K562 (cell line): ENCODE results near the gene RHEB. TPM values are rescaled to one million over a fixed set of nuclear protein-coding genes. Genes with fewer than 3 reads are reported as not detected.

Source experiments
- L3MBTL2 ChIP-seq: fragments of 450-650 bp; IDR thresholded peaks from 2 replicates; pipeline ENCODE4 v1.6.1; 2016; ENCODE audit warnings: mild to moderate bottlenecking, moderate library complexity
- MAFK ChIP-seq: IDR thresholded peaks from 2 replicates; pipeline ENCODE4 v1.6.1; 2011; ENCODE audit warnings: low read length, improper control_type of control experiment
- MBD2 ChIP-seq: sonication (generic); IDR thresholded peaks from 2 replicates; pipeline ENCODE4 v1.6.1; 2016; ENCODE audit warnings: low read depth, borderline replicate concordance
- MITF ChIP-seq: IDR thresholded peaks from 2 replicates; pipeline ENCODE4 v1.6.1; 2014; ENCODE audit warnings: antibody characterized with exemption
- NEUROD1 ChIP-seq: fragments of 150-350 bp; IDR thresholded peaks from 2 replicates; pipeline ENCODE4 v1.6.1; 2014; ENCODE audit warnings: borderline replicate concordance, low read length, low read depth; ENCODE audit not compliant: partially characterized antibody
- NFE2L1 ChIP-seq: fragments of 450-650 bp; IDR thresholded peaks from 2 replicates; pipeline ENCODE4 v1.6.1; 2016; ENCODE audit warnings: missing genetic modification characterization, low read depth, mild to moderate bottlenecking, missing compliant biosample characterization, moderate library complexity, borderline replicate concordance
- REST ChIP-seq, 2 experiments: fragments of 450-650 bp; formaldehyde crosslinking in 1 of 2; IDR thresholded peaks; 2 replicates each; pipeline versions ENCODE4 v1.4.0 to v1.6.1; 2014 to 2020; ENCODE audit warnings: mild to moderate bottlenecking in 2 of 2, borderline replicate concordance in 1 of 2, low read depth in 1 of 2
- SAFB2 ChIP-seq: fragments of 200-400 bp; formaldehyde crosslinking; IDR thresholded peaks from 2 replicates; pipeline ENCODE4 v1.6.1; 2018; ENCODE audit warnings: borderline replicate concordance, low read length, low read depth, moderate library complexity; ENCODE audit not compliant: severe bottlenecking
- SNRNP70 ChIP-seq: fragments of 200-400 bp; formaldehyde crosslinking; optimal IDR thresholded peaks from 2 replicates; pipeline ENCODE3; 2017; ENCODE audit warnings: low read depth, low read length
- polyA plus RNA-seq, 8 experiments: library from polyadenylated mRNA; depleted of rRNA in 4 of 8; stranded (reverse) in 5 of 8; unstranded in 3 of 8; fragments of >200 nt; fragmentation: Nextera tagmentation in 2 of 8; fragmentation: Illumina TruSeq in 1 of 8; extraction: Ambion mirVana in 2 of 8; extraction: Trizol in 1 of 8; gene quantifications; 2 replicates each; pipeline versions ENCODE4 v1.2.1 to v1.2.3, GENCODE V29; 2011 to 2014; ENCODE audit warnings: inconsistent platforms in 1 of 8, missing spikeins in 1 of 8
- total RNA-seq, 7 experiments: library from RNA; depleted of rRNA in 6 of 7; stranded (reverse); fragments of >200 nt in 6 of 7; fragmentation: Illumina TruSeq in 2 of 7; extraction: Trizol in 2 of 7; gene quantifications; 2 replicates each; pipeline versions ENCODE4 v1.2.1 to v1.2.3, GENCODE V29; 2011 to 2021; ENCODE audit warnings: low replicate concordance in 1 of 7

Gene RHEB
- total and polyA plus RNA-seq, 9 of the 15 experiments (the other 6 are each of a cell fraction or from before 2014, with no cell fraction given) = 28.5 to 249 (median 182) TPM

GRCh38 chr7:151505433-151505832 is 14.3 kb downstream of the RHEB start (continued):
- TF ChIP-seq REST (IDR thresholded peaks at IDR 0.05; ENCODE audit: borderline replicate concordance) (no peak), REST (CRISPR knock-in tag; IDR thresholded peaks at IDR 0.05; ENCODE audit: low read depth) (no peak), MAFK (peak; percentile 79), NFE2L1 (tag) (peak; percentile 85), MITF (no peak), NEUROD1 (no peak), SNRNP70 (no peak), SAFB2 (no peak), MBD2 (no peak), L3MBTL2 (peak; percentile 60)
